ENCODE results near the gene AP2S1. TPM values are rescaled to one million over a fixed set of nuclear protein-coding genes. Genes with fewer than 3 reads are reported as not detected.
A peak's percentile ranks its signal among the peaks of the same experiment; 100 is the strongest.

AP2S1 gene
- total RNA-seq, 4 donors from 2014 or later, result 3.8 to 59.1 (median 45.1) TPM

DNA sequence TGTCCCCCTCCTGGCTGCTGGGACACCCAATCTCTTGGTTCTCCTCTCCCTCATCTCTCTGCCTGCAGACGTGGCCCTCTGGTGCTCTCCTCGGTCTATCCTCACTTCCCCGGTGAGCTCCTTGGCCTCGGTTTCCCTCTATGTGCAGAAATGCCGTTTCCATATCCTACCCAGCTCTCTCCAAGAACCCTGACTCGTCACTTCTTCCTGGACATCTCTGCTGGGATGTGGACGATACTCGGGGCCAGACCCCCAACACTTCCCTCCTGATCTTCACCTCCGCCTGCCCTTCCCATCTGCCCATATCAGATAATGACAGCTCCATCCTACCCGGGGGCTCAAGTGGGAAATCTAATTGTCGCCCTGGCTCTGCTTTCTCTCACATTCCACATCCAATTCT is 7.9 kb downstream of the AP2S1 start:
- no peak for DNase-seq
- H3K36me3 ChIP-seq, result no peaks in the 10 kb centered on the region
- TF ChIP-seq, protein P1, sequence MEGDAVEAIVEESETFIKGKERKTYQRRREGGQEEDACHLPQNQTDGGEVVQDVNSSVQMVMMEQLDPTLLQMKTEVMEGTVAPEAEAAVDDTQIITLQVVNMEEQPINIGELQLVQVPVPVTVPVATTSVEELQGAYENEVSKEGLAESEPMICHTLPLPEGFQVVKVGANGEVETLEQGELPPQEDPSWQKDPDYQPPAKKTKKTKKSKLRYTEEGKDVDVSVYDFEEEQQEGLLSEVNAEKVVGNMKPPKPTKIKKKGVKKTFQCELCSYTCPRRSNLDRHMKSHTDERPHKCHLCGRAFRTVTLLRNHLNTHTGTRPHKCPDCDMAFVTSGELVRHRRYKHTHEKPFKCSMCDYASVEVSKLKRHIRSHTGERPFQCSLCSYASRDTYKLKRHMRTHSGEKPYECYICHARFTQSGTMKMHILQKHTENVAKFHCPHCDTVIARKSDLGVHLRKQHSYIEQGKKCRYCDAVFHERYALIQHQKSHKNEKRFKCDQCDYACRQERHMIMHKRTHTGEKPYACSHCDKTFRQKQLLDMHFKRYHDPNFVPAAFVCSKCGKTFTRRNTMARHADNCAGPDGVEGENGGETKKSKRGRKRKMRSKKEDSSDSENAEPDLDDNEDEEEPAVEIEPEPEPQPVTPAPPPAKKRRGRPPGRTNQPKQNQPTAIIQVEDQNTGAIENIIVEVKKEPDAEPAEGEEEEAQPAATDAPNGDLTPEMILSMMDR (IDR thresholded peaks at IDR 0.05), result no peak
- no peak for TF ChIP-seq POLR2A (IDR thresholded peaks at IDR 0.05)
- intact Hi-C loops (cut with DNase I; ENCODE audit: low total_unique reads), result loop anchor here (5.0 to 10.0 kb wide), 2 partner anchors 58 to 85 kb away; partner anchors contain the start of gene SLC1A5
- H3K27ac ChIP-seq, result no peak overlapping the region
- H3K9me3 ChIP-seq, result no peaks in the 10 kb centered on the region
- no peaks in the 10 kb centered on the region for H3K27me3 ChIP-seq
- H3K4me3 ChIP-seq, result no peak overlapping the region
- no peaks in the 10 kb centered on the region for H3K4me1 ChIP-seq

DNA sequence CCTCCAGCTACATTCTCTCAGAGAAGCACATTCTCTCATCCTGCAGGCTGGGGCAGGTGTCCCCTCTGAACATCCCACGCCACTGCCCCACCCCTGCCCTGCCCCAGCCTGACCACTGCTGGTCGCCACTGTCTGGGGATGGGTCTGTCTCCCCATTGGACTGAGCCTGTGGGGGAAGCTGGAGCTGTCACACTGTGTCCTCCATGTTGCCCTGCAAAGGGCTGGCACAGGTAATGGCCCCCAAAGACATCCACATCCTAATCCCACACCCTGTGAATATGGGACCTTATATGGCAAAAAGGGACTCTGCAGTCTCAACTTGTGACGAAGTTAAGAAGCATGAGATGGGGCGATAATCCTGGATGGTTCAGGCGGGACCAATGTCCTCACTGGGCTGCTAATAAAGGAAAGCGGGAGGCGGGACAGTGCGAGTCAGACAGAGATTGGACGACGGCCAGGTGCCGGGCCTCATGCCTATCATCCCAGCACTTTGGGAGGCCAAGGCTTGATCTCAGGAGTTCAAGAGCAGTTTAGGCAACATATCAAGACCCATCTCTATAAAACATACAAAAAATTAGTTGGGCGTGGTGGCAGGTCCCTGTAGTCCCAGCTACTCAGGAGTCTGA is 9.1 kb downstream of the AP2S1 start:
- Histone ChIP-seq H3K4me1 (no peaks in the 10 kb centered on the region), H3K27ac (peak overlapping the region; percentile 39 to 56), H3K27me3 (no peaks in the 10 kb centered on the region), H3K36me3 (no peaks in the 10 kb centered on the region), H3K9me3 (no peaks in the 10 kb centered on the region), H3K4me3 (no peak overlapping the region)
- peak; percentile 58 to 60 for DNase-seq
- intact Hi-C loops (cut with DNase I; ENCODE audit: low total_unique reads), result loop anchor here (5.0 to 10.0 kb wide), 2 partner anchors 57 to 84 kb away; partner anchors contain the start of gene SLC1A5
- no peak for TF ChIP-seq POLR2A (IDR thresholded peaks at IDR 0.05)
- TF ChIP-seq, protein P1 (IDR thresholded peaks at IDR 0.05), result no peak

GRCh38 chr19:46840498-46840942 is 10.1 kb downstream of the AP2S1 start:
- Histone ChIP-seq H3K27ac (peak overlapping the region; percentile 39 to 56), H3K4me1 (no peaks in the 10 kb centered on the region), H3K36me3 (no peaks in the 10 kb centered on the region), H3K27me3 (no peaks in the 10 kb centered on the region), H3K4me3 (no peak overlapping the region), H3K9me3 (no peaks in the 10 kb centered on the region)
- peak; percentile 57 to 59 for DNase-seq
- intact Hi-C loops (cut with DNase I; ENCODE audit: low total_unique reads), result loop anchor here (5.0 to 10.0 kb wide), 2 partner anchors 56 to 83 kb away; partner anchors contain the start of gene SLC1A5
- TF ChIP-seq POLR2A (IDR thresholded peaks at IDR 0.05), result no peak
- TF ChIP-seq, protein P1 (IDR thresholded peaks at IDR 0.05), result peak; percentile 77 to 88 (median 85)

GRCh38 chr19:46839752-46840497 is 10.7 kb downstream of the AP2S1 start:
- Histone ChIP-seq H3K27ac (peak overlapping the region; percentile 39 to 56), H3K27me3 (no peaks in the 10 kb centered on the region), H3K4me3 (no peak overlapping the region), H3K9me3 (no peaks in the 10 kb centered on the region), H3K4me1 (no peaks in the 10 kb centered on the region), H3K36me3 (no peaks in the 10 kb centered on the region)
- DNase-seq, result no peak
- intact Hi-C loops (cut with DNase I; ENCODE audit: low total_unique reads), result loop anchor here (5.0 to 10.0 kb wide), 2 partner anchors 55 to 83 kb away; partner anchors contain the start of gene SLC1A5
- TF ChIP-seq, protein P1 (IDR thresholded peaks at IDR 0.05), result no peak
- TF ChIP-seq POLR2A (IDR thresholded peaks at IDR 0.05), result no peak

DNA sequence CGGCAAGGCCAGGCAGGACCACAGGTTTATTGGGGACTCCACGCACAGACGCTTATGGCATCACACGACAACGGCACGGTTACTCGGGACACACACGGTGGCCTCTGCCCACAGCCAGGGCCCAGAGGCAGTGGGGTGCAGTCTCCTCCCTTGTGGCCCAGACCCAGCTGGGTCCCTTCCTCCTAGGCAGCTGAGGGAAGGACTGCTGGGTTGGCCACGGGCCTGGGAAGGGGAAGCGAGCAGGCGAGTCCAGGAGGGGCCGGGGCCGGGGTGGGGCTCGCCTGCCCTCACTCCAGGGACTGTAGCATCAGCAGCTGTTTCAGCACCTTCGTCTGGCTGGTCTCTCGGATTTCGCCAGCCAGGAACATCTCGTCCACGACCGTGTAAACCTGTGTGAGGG is 12.5 kb downstream of the AP2S1 start:
- intact Hi-C loops (cut with DNase I; ENCODE audit: low total_unique reads), result no loop called here
- H3K4me1 ChIP-seq, result no peaks in the 10 kb centered on the region
- DNase-seq, result no peak
- no peak overlapping the region for H3K27ac ChIP-seq
- no peaks in the 10 kb centered on the region for H3K9me3 ChIP-seq
- H3K36me3 ChIP-seq, result no peaks in the 10 kb centered on the region
- TF ChIP-seq POLR2A (IDR thresholded peaks at IDR 0.05), result no peak
- TF ChIP-seq, protein P1 (IDR thresholded peaks at IDR 0.05), result no peak
- no peak overlapping the region for H3K4me3 ChIP-seq
- H3K27me3 ChIP-seq, result no peaks in the 10 kb centered on the region
